Erythroblast (primary cell): ENCODE measurements around the gene PRIMA1.

ENCODE experiments used
- GATA1 ChIP-seq: IDR thresholded peaks from 2 replicates; pipeline ENCODE4 v1.6.1; 2011; ENCODE audit warnings: low read depth, mild to moderate bottlenecking, control low read depth, low read length, moderate library complexity
- POLR2A ChIP-seq: IDR thresholded peaks from 2 replicates; pipeline ENCODE4 v1.6.1; 2011; ENCODE audit warnings: mild to moderate bottlenecking, low read length

- no peak for TF ChIP-seq POLR2A
- no peak for TF ChIP-seq GATA1
Observed at GRCh38 chr14:93775158-93775557, 13.1 kb downstream of the PRIMA1 start.
